GM23248 (cell line): ENCODE data around the gene MBP. TPM values are rescaled to one million over a fixed set of nuclear protein-coding genes. Genes with fewer than 3 reads are reported as not detected.

ENCODE experiments used
- DNase-seq: peaks from one replicate; pipeline ENCODE4 v3.0.0-alpha.2; 2015
- H2AFZ ChIP-seq: fragments of 200-600 bp; sonication (generic); 2 replicates; pipeline ENCODE4 v1.6.1; 2016; ENCODE audit warnings: antibody characterized with exemption
- H3F3A ChIP-seq: fragments of 200-600 bp; sonication (generic); 2 replicates; pipeline ENCODE4 v1.6.1; 2016; ENCODE audit warnings: mild to moderate bottlenecking, antibody characterized with exemption, mixed run types; ENCODE audit not compliant: insufficient read depth
- H3K27ac ChIP-seq: fragments of 200-600 bp; sonication (generic); 2 replicates; pipeline ENCODE4 v1.5.1; 2016; ENCODE audit warnings: mild to moderate bottlenecking
- H3K27me3 ChIP-seq: fragments of 200-600 bp; sonication (generic); replicated peaks from 2 replicates; pipeline ENCODE4 v1.6.1; 2016; ENCODE audit warnings: mild to moderate bottlenecking; ENCODE audit not compliant: insufficient read depth
- H3K36me3 ChIP-seq: fragments of 200-600 bp; sonication (generic); 2 replicates; pipeline ENCODE4 v1.6.1; 2016; ENCODE audit warnings: low read depth, mild to moderate bottlenecking
- H3K4me1 ChIP-seq: fragments of 200-600 bp; sonication (generic); 2 replicates; pipeline ENCODE4 v1.6.1; 2016; ENCODE audit warnings: mild to moderate bottlenecking; ENCODE audit not compliant: insufficient read depth
- H3K4me2 ChIP-seq: fragments of 200-600 bp; sonication (generic); one replicate; pipeline ENCODE4 v1.6.1; 2016; ENCODE audit warnings: mild to moderate bottlenecking; ENCODE audit not compliant: unreplicated experiment
- H3K4me3 ChIP-seq: fragments of 200-600 bp; sonication (generic); 2 replicates; pipeline ENCODE4 v1.5.1; 2016; ENCODE audit warnings: mild to moderate bottlenecking
- H3K79me2 ChIP-seq: fragments of 200-600 bp; sonication (generic); 2 replicates; pipeline ENCODE4 v1.6.1; 2016; ENCODE audit warnings: mild to moderate bottlenecking; ENCODE audit not compliant: insufficient read depth
- H3K9ac ChIP-seq: fragments of 200-600 bp; sonication (generic); 2 replicates; pipeline ENCODE4 v1.6.1; 2016; ENCODE audit warnings: mild to moderate bottlenecking
- H3K9me2 ChIP-seq: fragments of 200-600 bp; sonication (generic); 2 replicates; pipeline ENCODE4 v1.6.1; 2016; ENCODE audit warnings: mixed run types, mild to moderate bottlenecking, moderate library complexity; ENCODE audit not compliant: insufficient read depth
- H3K9me3 ChIP-seq: fragments of 200-600 bp; sonication (generic); one replicate; pipeline ENCODE4 v1.6.1; 2017; ENCODE audit warnings: low read depth
- H4K20me1 ChIP-seq: fragments of 200-600 bp; sonication (generic); 2 replicates; pipeline ENCODE4 v1.6.0; 2016; ENCODE audit not compliant: insufficient read depth
- EZH2 ChIP-seq: fragments of 200-600 bp; sonication (generic); IDR thresholded peaks from 2 replicates; pipeline ENCODE4 v1.6.1; 2018; ENCODE audit warnings: antibody characterized with exemption, mild to moderate bottlenecking; ENCODE audit not compliant: insufficient read depth, poor library complexity, severe bottlenecking
- EZH2phosphoT487 ChIP-seq: fragments of 200-600 bp; sonication (generic); IDR thresholded peaks from 2 replicates; pipeline ENCODE4 v1.6.1; 2018; ENCODE audit warnings: antibody characterized with exemption, moderate library complexity, mild to moderate bottlenecking, low read depth; ENCODE audit not compliant: insufficient read depth
- WGBS, 2 experiments: methylation state at CpG; one replicate each; pipeline ENCODE4 v1.1.6; 2015 to 2017; ENCODE audit warnings: low lambda C conversion rate in 2 of 2, low coverage in 1 of 2; ENCODE audit errors: missing lambda C conversion rate in 2 of 2; 5-methylcytosine and 5-hydroxymethylcytosine counted together
- in situ Hi-C: fragments of 300-500 bp; cut with MboI; formaldehyde crosslinking; loops from 2 replicates; pipeline ENCODE4 v1.15.0; 2020
- polyA plus RNA-seq: library from polyadenylated mRNA; unstranded; fragments of >200 nt; fragmentation: Nextera tagmentation; extraction: Ambion mirVana; gene quantifications from 2 replicates; pipeline ENCODE4 v1.2.1, GENCODE V29; 2016
- total RNA-seq: library from RNA; depleted of rRNA; stranded (reverse); fragments of >200 nt; shearing (Covaris generic); gene quantifications from 2 replicates; pipeline ENCODE4 v1.2.3, GENCODE V29; 2014

The MBP gene
- total and polyA plus RNA-seq, 2 experiments from 2014 or later: 2.2 to 2.9 TPM

DNA sequence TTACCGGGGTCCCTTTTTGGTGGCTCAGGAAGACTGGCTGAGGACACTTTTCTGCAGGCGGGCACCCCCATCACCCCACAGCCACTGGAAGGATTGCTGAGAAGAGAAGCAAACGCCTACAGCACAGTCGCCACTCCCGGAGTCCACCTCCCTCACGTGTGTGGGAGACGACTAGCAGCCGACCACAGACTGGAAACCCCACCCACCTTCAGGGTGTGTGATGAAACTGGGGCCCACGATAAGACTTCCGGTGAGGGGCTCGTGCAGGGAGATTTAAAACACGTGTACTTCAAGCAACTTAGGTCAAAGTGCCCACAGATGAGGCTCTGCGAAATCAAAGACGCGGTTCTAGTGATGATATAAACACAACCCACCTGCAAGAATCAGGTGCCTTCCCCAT lies 26.3 kb downstream of the MBP start:
- no peak overlapping the region for H2AFZ ChIP-seq
- in situ Hi-C loops: no loop called here
- H3K27ac ChIP-seq: no peak overlapping the region
- peaks cover 56% of the 10 kb centered on the region for H3F3A ChIP-seq
- H3K9me2 ChIP-seq: no peaks in the 10 kb centered on the region
- TF ChIP-seq EZH2phosphoT487: no peak
- no peak for TF ChIP-seq EZH2
- H3K4me2 ChIP-seq: no peak overlapping the region
- H4K20me1 ChIP-seq: no peaks in the 10 kb centered on the region
- 75 to 76% methylated on average over 15 of the region's 15 CpGs for WGBS, 2 experiments
- no peaks in the 10 kb centered on the region for H3K9me3 ChIP-seq
- H3K79me2 ChIP-seq: no peaks in the 10 kb centered on the region
- H3K36me3 ChIP-seq: no peaks in the 10 kb centered on the region
- H3K4me3 ChIP-seq: no peak overlapping the region
- H3K4me1 ChIP-seq: peaks cover 52% of the 10 kb centered on the region
- H3K9ac ChIP-seq: no peak overlapping the region
- no peak for DNase-seq
- no peaks in the 10 kb centered on the region for H3K27me3 ChIP-seq

DNA sequence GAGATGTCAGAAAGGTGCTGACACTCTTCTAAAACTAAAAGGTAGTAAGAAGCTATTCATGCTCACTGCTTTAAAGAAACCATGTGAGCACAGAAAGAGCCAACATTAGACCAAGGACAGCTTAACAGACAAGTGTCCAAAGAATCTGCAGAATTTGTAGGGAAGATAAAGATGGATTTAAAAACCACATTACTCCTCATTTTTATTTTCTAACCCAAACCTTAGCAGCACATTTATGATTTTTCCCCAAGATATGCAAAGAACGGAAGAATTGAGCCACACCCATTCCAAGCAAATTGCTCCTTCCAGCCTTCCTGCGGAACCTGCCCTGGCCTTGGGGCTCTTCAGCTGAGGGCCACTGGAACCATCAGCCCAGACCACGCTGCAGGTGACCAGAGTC lies 26.9 kb downstream of the MBP start:
- no peak for DNase-seq
- H3K4me1 ChIP-seq: peaks cover 59% of the 10 kb centered on the region
- H3K4me2 ChIP-seq: no peak overlapping the region

DNA sequence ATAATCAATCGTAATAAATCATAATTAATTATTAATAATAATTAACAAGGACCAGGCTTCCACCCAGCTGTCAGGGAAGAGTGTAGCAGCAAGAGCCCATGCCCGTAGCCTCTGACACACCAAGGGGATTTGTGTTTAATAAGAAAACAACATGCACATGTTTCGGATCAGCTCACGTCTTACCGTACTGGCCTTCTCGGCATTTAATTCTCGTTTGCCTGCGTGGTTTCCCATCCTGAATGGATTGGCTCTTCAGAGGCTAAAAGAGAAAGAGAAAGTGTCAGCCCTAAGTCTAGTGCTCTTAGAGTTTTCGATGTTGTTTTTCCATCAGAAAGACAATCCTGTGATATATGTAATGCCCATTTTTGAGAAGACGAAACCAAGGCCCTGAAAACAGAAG lies 27.6 kb downstream of the MBP start:
- 96 to 97% methylated on average over 10 of the region's 10 CpGs for WGBS, 2 experiments
- no peak overlapping the region for H3K4me3 ChIP-seq
- no peaks in the 10 kb centered on the region for H3K79me2 ChIP-seq
- H3F3A ChIP-seq: peaks cover 62% of the 10 kb centered on the region
- H2AFZ ChIP-seq: no peak overlapping the region
- H3K27ac ChIP-seq: no peak overlapping the region
- no peaks in the 10 kb centered on the region for H3K9me2 ChIP-seq
- no peak overlapping the region for H3K4me2 ChIP-seq
- in situ Hi-C loops: no loop called here
- H4K20me1 ChIP-seq: no peaks in the 10 kb centered on the region
- TF ChIP-seq EZH2phosphoT487 (no peak), EZH2 (no peak)
- peaks cover 62% of the 10 kb centered on the region for H3K4me1 ChIP-seq
- no peaks in the 10 kb centered on the region for H3K27me3 ChIP-seq
- no peaks in the 10 kb centered on the region for H3K9me3 ChIP-seq
- no peak for DNase-seq
- no peak overlapping the region for H3K9ac ChIP-seq
- H3K36me3 ChIP-seq: no peaks in the 10 kb centered on the region

More for the DNA sequence above, 26.9 kb downstream of the MBP start:
- Histone ChIP-seq H4K20me1 (no peaks in the 10 kb centered on the region), H2AFZ (no peak overlapping the region), H3K4me3 (no peak overlapping the region), H3K9ac (no peak overlapping the region), H3K79me2 (no peaks in the 10 kb centered on the region), H3K36me3 (no peaks in the 10 kb centered on the region), H3F3A (peaks cover 62% of the 10 kb centered on the region), H3K27me3 (no peaks in the 10 kb centered on the region), H3K27ac (no peak overlapping the region), H3K9me2 (no peaks in the 10 kb centered on the region), H3K9me3 (no peaks in the 10 kb centered on the region)
- TF ChIP-seq EZH2 (no peak), EZH2phosphoT487 (no peak)
- 91 to 94% methylated on average over 3 of the region's 3 CpGs for WGBS, 2 experiments
- in situ Hi-C loops: no loop called here

DNA sequence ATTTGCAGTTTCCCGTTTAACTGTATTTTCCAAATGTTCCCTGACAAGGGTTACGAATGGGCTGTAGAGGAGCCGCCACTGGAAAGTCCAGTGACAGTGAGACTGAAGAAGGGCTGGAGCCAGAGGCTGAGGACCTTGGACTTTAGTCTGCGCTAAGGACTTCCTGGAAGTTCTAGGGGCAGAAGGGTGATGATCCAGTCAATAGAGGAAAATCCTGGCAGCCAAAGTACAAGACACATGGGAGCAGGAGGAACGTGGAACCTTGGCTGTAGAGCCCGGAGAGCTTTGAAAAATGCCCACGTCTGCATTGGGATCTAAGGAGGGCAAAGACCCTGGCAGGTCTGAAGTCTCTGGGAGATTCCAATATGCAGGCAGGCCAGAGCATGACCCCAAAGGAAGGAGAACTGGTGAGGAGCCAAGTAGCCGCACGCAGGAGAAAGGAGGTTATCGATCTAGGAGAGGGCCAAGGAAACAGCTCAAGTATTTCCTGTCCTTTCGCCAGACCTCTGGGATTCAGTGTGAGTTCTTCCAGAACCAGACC lies 28.5 kb downstream of the MBP start:
- peak overlapping the region; percentile 87 for H3K27ac ChIP-seq

More for the DNA sequence above, 28.5 kb downstream of the MBP start:
- H3K36me3 ChIP-seq: no peaks in the 10 kb centered on the region
- H3F3A ChIP-seq: peaks cover 61% of the 10 kb centered on the region
- TF ChIP-seq EZH2phosphoT487: no peak
- TF ChIP-seq EZH2: no peak
- WGBS, 2 experiments: 47 to 53% methylated on average over 11 of the region's 11 CpGs
- H3K4me2 ChIP-seq: peak overlapping the region; percentile 81
- in situ Hi-C loops: no loop called here
- DNase-seq: peak; percentile 26
- no peaks in the 10 kb centered on the region for H3K9me2 ChIP-seq
- H3K4me1 ChIP-seq: peaks cover 62% of the 10 kb centered on the region
- no peaks in the 10 kb centered on the region for H3K9me3 ChIP-seq
- H2AFZ ChIP-seq: peak overlapping the region; percentile 40
- H3K27me3 ChIP-seq: no peaks in the 10 kb centered on the region
- no peaks in the 10 kb centered on the region for H3K79me2 ChIP-seq
- no peak overlapping the region for H3K4me3 ChIP-seq
- H3K9ac ChIP-seq: peak overlapping the region; percentile 73; the same call in 1 of the 2 replicates
- H4K20me1 ChIP-seq: no peaks in the 10 kb centered on the region
